ENCODE results near the gene ZCWPW2. TPM values are rescaled to one million over a fixed set of nuclear protein-coding genes. Genes with fewer than 3 reads are reported as not detected.

Gene ZCWPW2
- total RNA-seq, 4 donors from 2014 or later = 0.25 to 0.74 TPM; not detected in 2

DNA sequence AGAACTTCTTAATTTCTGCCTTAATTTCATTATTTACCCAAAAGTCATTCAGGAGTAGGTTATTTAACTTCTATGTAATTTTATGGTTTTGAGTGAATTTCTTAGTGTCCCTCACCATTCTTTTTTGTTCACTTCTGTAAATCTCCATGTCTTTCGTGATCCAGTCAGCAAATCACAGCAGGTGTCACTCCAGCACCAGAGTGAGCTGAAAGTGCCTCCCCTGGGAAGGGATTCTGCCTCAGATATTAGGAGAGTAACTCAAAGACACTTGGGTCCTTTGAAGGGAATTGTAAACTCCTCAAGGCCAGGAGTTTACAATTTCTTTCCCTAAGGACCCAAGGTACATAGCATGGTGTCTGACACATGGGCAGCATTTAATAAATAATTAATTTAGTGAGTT lies 207.7 kb downstream of the ZCWPW2 start:
- no peak for DNase-seq (ENCODE audit: low spot score)
- TF ChIP-seq, protein P1, sequence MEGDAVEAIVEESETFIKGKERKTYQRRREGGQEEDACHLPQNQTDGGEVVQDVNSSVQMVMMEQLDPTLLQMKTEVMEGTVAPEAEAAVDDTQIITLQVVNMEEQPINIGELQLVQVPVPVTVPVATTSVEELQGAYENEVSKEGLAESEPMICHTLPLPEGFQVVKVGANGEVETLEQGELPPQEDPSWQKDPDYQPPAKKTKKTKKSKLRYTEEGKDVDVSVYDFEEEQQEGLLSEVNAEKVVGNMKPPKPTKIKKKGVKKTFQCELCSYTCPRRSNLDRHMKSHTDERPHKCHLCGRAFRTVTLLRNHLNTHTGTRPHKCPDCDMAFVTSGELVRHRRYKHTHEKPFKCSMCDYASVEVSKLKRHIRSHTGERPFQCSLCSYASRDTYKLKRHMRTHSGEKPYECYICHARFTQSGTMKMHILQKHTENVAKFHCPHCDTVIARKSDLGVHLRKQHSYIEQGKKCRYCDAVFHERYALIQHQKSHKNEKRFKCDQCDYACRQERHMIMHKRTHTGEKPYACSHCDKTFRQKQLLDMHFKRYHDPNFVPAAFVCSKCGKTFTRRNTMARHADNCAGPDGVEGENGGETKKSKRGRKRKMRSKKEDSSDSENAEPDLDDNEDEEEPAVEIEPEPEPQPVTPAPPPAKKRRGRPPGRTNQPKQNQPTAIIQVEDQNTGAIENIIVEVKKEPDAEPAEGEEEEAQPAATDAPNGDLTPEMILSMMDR (IDR thresholded peaks at IDR 0.05) = no peak
- no peak for ATAC-seq (ENCODE audit: low FRiP score)

DNA sequence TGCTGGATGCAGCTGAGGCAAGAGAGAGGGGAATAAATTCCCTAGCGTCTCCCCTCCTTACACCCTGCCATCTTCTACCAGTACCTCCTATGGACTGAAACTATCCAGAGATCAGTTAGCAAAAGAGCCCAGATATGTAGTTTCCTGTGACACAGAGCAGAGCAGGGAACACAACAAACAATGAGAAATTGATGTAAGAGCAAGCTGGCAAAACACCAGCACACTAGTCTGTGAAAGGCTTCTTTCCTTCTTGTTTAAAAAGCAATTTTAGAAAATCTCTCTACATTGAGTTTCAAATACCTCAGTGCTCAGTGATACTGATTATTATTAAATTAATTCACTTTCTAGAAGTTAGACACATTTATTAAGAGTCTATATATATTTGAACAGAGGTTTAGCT lies 215.7 kb downstream of the ZCWPW2 start:
- DNase-seq (ENCODE audit: low spot score) (no peak), ATAC-seq (ENCODE audit: low FRiP score) (no peak)
- TF ChIP-seq, protein P1 (IDR thresholded peaks at IDR 0.05) = no peak

- ATAC-seq (ENCODE audit: low FRiP score) (no peak), DNase-seq (ENCODE audit: low spot score) (no peak)
- TF ChIP-seq, protein P1 (IDR thresholded peaks at IDR 0.05) = no peak
These were observed 220.8 kb downstream of the ZCWPW2 start for GRCh38 chr3:28569357-28569756.

DNA sequence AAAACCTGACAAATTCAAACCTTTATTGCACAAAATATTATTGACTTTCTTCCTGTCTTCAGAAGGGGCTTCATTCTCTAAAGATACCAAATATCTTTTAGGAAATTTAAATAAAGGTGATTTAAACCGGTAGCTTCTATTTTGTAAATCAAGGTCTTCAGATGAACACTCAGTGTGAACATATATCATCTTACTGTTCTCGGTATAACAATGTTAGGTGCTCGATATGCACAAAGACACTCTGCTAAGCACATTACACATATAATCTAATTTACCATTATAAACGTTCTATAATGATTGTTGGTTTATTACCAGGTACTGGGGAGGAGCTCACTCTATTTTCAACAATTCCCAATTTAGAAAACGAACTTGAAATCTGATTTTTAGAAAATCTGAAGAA lies 225.5 kb downstream of the ZCWPW2 start:
- ATAC-seq (ENCODE audit: low FRiP score) (no peak), DNase-seq (ENCODE audit: low spot score) (no peak)
- TF ChIP-seq, protein P1 (IDR thresholded peaks at IDR 0.05) = no peak

GRCh38 chr3:28575100-28575745 lies 226.7 kb downstream of the ZCWPW2 start:
- ATAC-seq (ENCODE audit: low FRiP score) (peak; percentile 56), DNase-seq (ENCODE audit: low spot score) (no peak)
- TF ChIP-seq, protein P1 (IDR thresholded peaks at IDR 0.05) = no peak

Other genes with a start within 250 kb of the ZCWPW2 start
- gene CMC1, start 107.1 kb upstream of the ZCWPW2 start, total RNA-seq = 10 to 100 TPM in 2 of 4 donors, 1 to 10 TPM in 2; 6.0 to 15.8 (median 10.1) TPM
- gene AZI2, start 103 bp downstream of the ZCWPW2 start, total RNA-seq = 100 to 1,000 TPM in 2 of 4 donors, 10 to 100 TPM in 2; 82.0 to 153 (median 114) TPM